Neural progenitor cell (in vitro differentiated cells): ENCODE data around the gene UMAD1. TPM values are rescaled to one million over a fixed set of nuclear protein-coding genes. Genes with fewer than 3 reads are reported as not detected.

Experiments used
- DNase-seq: peaks from one replicate; pipeline ENCODE4 v3.0.0-alpha.2; 2016; ENCODE audit warnings: low spot score
- H2AFZ ChIP-seq: fragments of 200-600 bp; sonication (generic); replicated peaks from 2 replicates; pipeline ENCODE4 v1.6.1; 2016; ENCODE audit warnings: antibody characterized with exemption
- H3F3A ChIP-seq: fragments of 200-600 bp; sonication (generic); 2 replicates; pipeline ENCODE4 v1.6.1; 2016; ENCODE audit warnings: antibody characterized with exemption, low read depth
- H3K27ac ChIP-seq: fragments of 200-600 bp; sonication (generic); 2 replicates; pipeline ENCODE4 v1.5.1; 2016; ENCODE audit warnings: mild to moderate bottlenecking
- H3K27me3 ChIP-seq: fragments of 200-600 bp; sonication (generic); 2 replicates; pipeline ENCODE4 v1.6.1; 2016; ENCODE audit warnings: mild to moderate bottlenecking, moderate library complexity
- H3K36me3 ChIP-seq: fragments of 200-600 bp; sonication (generic); 2 replicates; pipeline ENCODE4 v1.5.1; 2016
- H3K4me1 ChIP-seq: fragments of 200-600 bp; sonication (generic); 2 replicates; pipeline ENCODE4 v1.6.1; 2016; ENCODE audit warnings: mixed run types
- H3K4me2 ChIP-seq: fragments of 200-600 bp; sonication (generic); 2 replicates; pipeline ENCODE4 v1.6.1; 2016
- H3K4me3 ChIP-seq: fragments of 200-600 bp; sonication (generic); 2 replicates; pipeline ENCODE4 v1.5.1; 2016
- H3K79me2 ChIP-seq: fragments of 200-600 bp; sonication (generic); 2 replicates; pipeline ENCODE4 v1.6.1; 2016; ENCODE audit warnings: low read depth
- H3K9ac ChIP-seq: fragments of 200-600 bp; sonication (generic); 2 replicates; pipeline ENCODE4 v1.6.1; 2016
- H3K9me3 ChIP-seq: fragments of 200-600 bp; sonication (generic); 2 replicates; pipeline ENCODE4 v1.5.1; 2016; ENCODE audit warnings: low read depth
- H4K20me1 ChIP-seq: fragments of 200-600 bp; sonication (generic); 2 replicates; pipeline ENCODE4 v1.6.1; 2016; ENCODE audit warnings: low read depth
- H3K27ac Mint-ChIP-seq: 3 replicates; pipeline ENCODE4 v1.8.0; 2021; ENCODE audit warnings: mixed read lengths
- H3K27me3 Mint-ChIP-seq: 2 replicates; pipeline ENCODE4 v1.8.0; 2022; ENCODE audit warnings: low read depth, mild to moderate bottlenecking, inconsistent platforms, moderate library complexity, mixed read lengths; ENCODE audit not compliant: insufficient read depth
- H3K36me3 Mint-ChIP-seq: 3 replicates; pipeline ENCODE4 v1.8.0; 2021; ENCODE audit warnings: mixed read lengths
- H3K4me1 Mint-ChIP-seq: 3 replicates; pipeline ENCODE4 v1.8.0; 2021; ENCODE audit warnings: mixed read lengths
- H3K4me3 Mint-ChIP-seq: 3 replicates; pipeline ENCODE4 v1.8.0; 2021; ENCODE audit warnings: mild to moderate bottlenecking, moderate library complexity, mixed read lengths
- H3K9me3 Mint-ChIP-seq: 3 replicates; pipeline ENCODE4 v1.8.0; 2020; ENCODE audit warnings: mixed read lengths
- EZH2 ChIP-seq: fragments of 200-600 bp; sonication (generic); IDR thresholded peaks from 2 replicates; pipeline ENCODE4 v1.6.1; 2017; ENCODE audit warnings: antibody characterized with exemption, mild to moderate bottlenecking, moderate library complexity
- EZH2phosphoT487 ChIP-seq: fragments of 200-600 bp; sonication (generic); IDR thresholded peaks from 2 replicates; pipeline ENCODE4 v1.6.1; 2017; ENCODE audit warnings: antibody characterized with exemption
- total RNA-seq: library from RNA; depleted of rRNA; stranded (reverse); fragments of >200 nt; gene quantifications from 2 replicates; pipeline ENCODE4 v1.2.3, GENCODE V29; 2015; ENCODE audit warnings: low replicate concordance
- TF ChIP-seq, protein P1 (sequence below): fragments of 200-600 bp; sonication (generic); IDR thresholded peaks from 2 replicates; pipeline ENCODE4 v1.5.1; 2017; ENCODE audit warnings: antibody characterized with exemption, mild to moderate bottlenecking

UMAD1 gene
- total RNA-seq, 1 donor from 2014 or later: 23.0 TPM

DNA sequence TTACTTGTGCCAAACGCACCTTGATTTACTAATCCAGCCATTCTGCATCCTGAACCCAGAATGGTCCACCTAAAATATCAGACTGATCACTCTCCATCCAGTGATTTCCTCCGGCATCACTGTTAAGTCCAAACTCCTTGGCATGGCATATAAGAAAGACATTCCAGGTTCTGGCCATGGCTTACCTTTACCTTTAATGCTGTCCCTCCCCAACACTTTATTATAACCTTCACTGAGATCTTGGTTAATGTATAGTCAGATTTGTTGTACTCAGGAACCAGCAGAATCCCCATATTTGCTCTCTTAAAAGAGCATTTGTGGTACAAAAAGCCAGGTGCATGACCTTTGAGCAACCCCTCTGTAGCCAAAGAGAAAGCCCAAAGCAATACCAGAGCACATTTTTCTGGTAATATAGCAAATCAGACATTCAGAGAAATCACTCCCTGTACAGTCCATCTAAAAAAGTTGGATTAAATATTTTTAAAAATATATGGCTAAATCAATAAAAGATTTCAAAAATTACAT, 10.2 kb downstream of the UMAD1 start:
- Mint-ChIP-seq H3K36me3 (peaks cover 6% of the 10 kb centered on the region), H3K27me3 (no peaks in the 10 kb centered on the region), H3K4me1 (peaks cover 2% of the 10 kb centered on the region), H3K4me3 (no peak overlapping the region), H3K27ac (no peak overlapping the region), H3K9me3 (peaks cover 5% of the 10 kb centered on the region)
- H2AFZ ChIP-seq: no peak overlapping the region
- H3K4me2 ChIP-seq: no peak overlapping the region
- H3F3A ChIP-seq: no peaks in the 10 kb centered on the region
- H4K20me1 ChIP-seq: no peaks in the 10 kb centered on the region
- TF ChIP-seq, protein P1, sequence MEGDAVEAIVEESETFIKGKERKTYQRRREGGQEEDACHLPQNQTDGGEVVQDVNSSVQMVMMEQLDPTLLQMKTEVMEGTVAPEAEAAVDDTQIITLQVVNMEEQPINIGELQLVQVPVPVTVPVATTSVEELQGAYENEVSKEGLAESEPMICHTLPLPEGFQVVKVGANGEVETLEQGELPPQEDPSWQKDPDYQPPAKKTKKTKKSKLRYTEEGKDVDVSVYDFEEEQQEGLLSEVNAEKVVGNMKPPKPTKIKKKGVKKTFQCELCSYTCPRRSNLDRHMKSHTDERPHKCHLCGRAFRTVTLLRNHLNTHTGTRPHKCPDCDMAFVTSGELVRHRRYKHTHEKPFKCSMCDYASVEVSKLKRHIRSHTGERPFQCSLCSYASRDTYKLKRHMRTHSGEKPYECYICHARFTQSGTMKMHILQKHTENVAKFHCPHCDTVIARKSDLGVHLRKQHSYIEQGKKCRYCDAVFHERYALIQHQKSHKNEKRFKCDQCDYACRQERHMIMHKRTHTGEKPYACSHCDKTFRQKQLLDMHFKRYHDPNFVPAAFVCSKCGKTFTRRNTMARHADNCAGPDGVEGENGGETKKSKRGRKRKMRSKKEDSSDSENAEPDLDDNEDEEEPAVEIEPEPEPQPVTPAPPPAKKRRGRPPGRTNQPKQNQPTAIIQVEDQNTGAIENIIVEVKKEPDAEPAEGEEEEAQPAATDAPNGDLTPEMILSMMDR: no peak
- TF ChIP-seq EZH2phosphoT487: no peak
- TF ChIP-seq EZH2: no peak
- peaks cover 11% of the 10 kb centered on the region for H3K4me1 ChIP-seq
- no peak overlapping the region for H3K9ac ChIP-seq
- H3K79me2 ChIP-seq: peaks cover 56% of the 10 kb centered on the region
- H3K27me3 ChIP-seq: no peaks in the 10 kb centered on the region
- H3K9me3 ChIP-seq: no peaks in the 10 kb centered on the region
- no peaks in the 10 kb centered on the region for H3K36me3 ChIP-seq
- H3K27ac ChIP-seq: no peak overlapping the region
- no peak for DNase-seq
- H3K4me3 ChIP-seq: no peak overlapping the region

DNA sequence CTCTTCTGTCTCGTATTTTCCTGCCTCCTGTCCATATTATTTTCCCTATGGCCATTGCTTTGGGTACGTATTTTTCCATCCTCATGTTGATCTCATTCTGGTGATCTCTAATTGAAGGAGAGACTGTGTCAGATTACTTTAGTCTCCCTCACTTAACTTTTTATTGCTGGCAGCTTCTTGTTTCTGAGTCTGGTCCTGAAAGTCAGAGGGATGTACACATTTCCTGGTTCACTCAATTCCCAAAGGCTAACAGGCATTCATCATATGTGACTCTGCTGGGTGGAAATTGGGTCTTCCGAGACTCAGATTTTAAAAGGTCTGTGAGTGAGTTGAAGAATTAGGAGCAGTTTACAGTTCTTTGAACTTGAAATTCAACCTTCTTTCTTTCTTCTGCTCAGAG, 10.9 kb downstream of the UMAD1 start:
- no peaks in the 10 kb centered on the region for H3F3A ChIP-seq
- H3K4me2 ChIP-seq: no peak overlapping the region
- no peak overlapping the region for H3K4me3 Mint-ChIP-seq
- H3K4me1 Mint-ChIP-seq: peaks cover 2% of the 10 kb centered on the region
- peaks cover 5% of the 10 kb centered on the region for H3K9me3 Mint-ChIP-seq
- H3K4me3 ChIP-seq: no peak overlapping the region
- no peaks in the 10 kb centered on the region for H3K27me3 Mint-ChIP-seq
- no peak overlapping the region for H3K27ac Mint-ChIP-seq
- peaks cover 5% of the 10 kb centered on the region for H3K36me3 Mint-ChIP-seq
- no peaks in the 10 kb centered on the region for H3K27me3 ChIP-seq
- no peaks in the 10 kb centered on the region for H3K36me3 ChIP-seq
- H3K27ac ChIP-seq: no peak overlapping the region
- TF ChIP-seq, protein P1: no peak
- TF ChIP-seq EZH2 (no peak), EZH2phosphoT487 (no peak)
- no peaks in the 10 kb centered on the region for H4K20me1 ChIP-seq
- no peak overlapping the region for H2AFZ ChIP-seq
- H3K9ac ChIP-seq: no peak overlapping the region
- peaks cover 62% of the 10 kb centered on the region for H3K79me2 ChIP-seq
- no peak for DNase-seq
- H3K9me3 ChIP-seq: no peaks in the 10 kb centered on the region
- H3K4me1 ChIP-seq: peaks cover 11% of the 10 kb centered on the region

DNA sequence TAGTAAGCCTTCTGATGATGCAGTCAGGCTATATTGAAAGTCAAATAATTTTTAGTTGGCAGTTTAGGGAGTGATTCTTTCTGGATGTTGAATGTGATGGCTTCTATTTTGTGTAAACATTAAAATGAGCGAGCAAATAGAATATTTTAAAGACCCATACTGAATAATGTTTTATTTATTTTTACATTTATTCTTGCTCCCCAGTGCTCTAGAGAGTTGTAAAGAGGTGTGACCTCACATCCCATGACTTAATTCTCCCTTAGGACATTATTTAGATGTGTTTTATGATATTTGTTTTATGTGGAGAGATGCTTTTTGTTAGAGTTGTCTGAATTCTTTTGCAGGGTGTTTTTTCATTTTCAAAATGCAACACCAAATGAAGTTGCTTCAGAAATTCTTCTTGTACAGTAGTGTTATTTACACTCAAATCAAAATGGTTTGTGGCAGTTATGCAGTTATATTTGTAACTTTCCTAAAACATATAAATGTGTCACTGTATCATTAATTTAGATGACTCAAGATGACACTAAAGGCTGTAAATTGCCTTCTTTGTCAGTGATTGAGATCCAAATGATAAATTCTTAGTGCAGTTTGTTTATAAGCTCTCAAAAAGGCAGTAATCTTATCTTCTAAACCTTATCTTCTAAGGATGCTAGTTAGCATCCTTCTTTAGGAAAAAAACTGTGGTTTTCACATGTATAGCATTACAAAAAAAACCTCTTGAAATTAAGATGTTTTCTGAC, 12.4 kb downstream of the UMAD1 start:
- Mint-ChIP-seq H3K4me1 (peaks cover 2% of the 10 kb centered on the region), H3K36me3 (peaks cover 6% of the 10 kb centered on the region), H3K27me3 (peaks cover 3% of the 10 kb centered on the region), H3K9me3 (peaks cover 13% of the 10 kb centered on the region), H3K4me3 (no peak overlapping the region), H3K27ac (no peak overlapping the region)
- Histone ChIP-seq H3K27me3 (no peaks in the 10 kb centered on the region), H3K36me3 (no peaks in the 10 kb centered on the region), H3F3A (no peaks in the 10 kb centered on the region), H4K20me1 (no peaks in the 10 kb centered on the region), H2AFZ (no peak overlapping the region), H3K27ac (no peak overlapping the region), H3K4me2 (no peak overlapping the region), H3K79me2 (peaks cover 60% of the 10 kb centered on the region), H3K4me1 (peaks cover 11% of the 10 kb centered on the region), H3K4me3 (no peak overlapping the region), H3K9ac (no peak overlapping the region), H3K9me3 (no peaks in the 10 kb centered on the region)
- DNase-seq: no peak
- TF ChIP-seq EZH2 (no peak), EZH2phosphoT487 (no peak)
- TF ChIP-seq, protein P1: no peak
